Astrocyte (in vitro differentiated cells and primary cell): Measurements from ENCODE around the gene PTGFRN. TPM values are rescaled to one million over a fixed set of nuclear protein-coding genes. Genes with fewer than 3 reads are reported as not detected.

Source experiments
- DNase-seq: peaks from one replicate; pipeline ENCODE4 v3.0.0-alpha.2; 2010; ENCODE audit warnings: low read depth
- FAIRE-seq: peaks from 2 replicates; lab custom pipeline; 2011; peaks lifted over from hg19 to GRCh38; lab: Jason Lieb, UNC
- H2AFZ ChIP-seq: 2 replicates; pipeline ENCODE4 v1.6.0; 2012; ENCODE audit warnings: low read depth, low read length, inconsistent platforms
- H3K27ac ChIP-seq: 2 replicates; pipeline ENCODE4 v1.5.1; 2011; ENCODE audit warnings: low read depth, low read length, inconsistent platforms
- H3K27me3 ChIP-seq: 2 replicates; pipeline ENCODE4 v1.6.0; 2011; ENCODE audit warnings: low read length, inconsistent platforms; ENCODE audit not compliant: insufficient read depth
- H3K36me3 ChIP-seq: 2 replicates; pipeline ENCODE4 v1.5.1; 2011; ENCODE audit warnings: low read length, inconsistent platforms; ENCODE audit not compliant: insufficient read depth
- H3K4me1 ChIP-seq: 2 replicates; pipeline ENCODE4 v1.5.1; 2011; ENCODE audit warnings: low read length, inconsistent platforms; ENCODE audit not compliant: insufficient read depth
- H3K4me2 ChIP-seq: 2 replicates; pipeline ENCODE4 v1.6.0; 2012; ENCODE audit warnings: low read length, inconsistent platforms
- H3K4me3 ChIP-seq: 2 replicates; pipeline ENCODE4 v1.5.1; 2011; ENCODE audit warnings: low read depth, mild to moderate bottlenecking, low read length, inconsistent platforms; ENCODE audit not compliant: insufficient read depth
- H3K79me2 ChIP-seq: 2 replicates; pipeline ENCODE4 v1.6.0; 2012; ENCODE audit warnings: mild to moderate bottlenecking, low read length, inconsistent platforms; ENCODE audit not compliant: insufficient read depth
- H3K9ac ChIP-seq: 2 replicates; pipeline ENCODE4 v1.6.0; 2012; ENCODE audit warnings: mild to moderate bottlenecking, low read length, inconsistent platforms
- H3K9me3 ChIP-seq: 2 replicates; pipeline ENCODE4 v1.5.1; 2012; ENCODE audit warnings: low read depth, mild to moderate bottlenecking, low read length, inconsistent platforms; ENCODE audit not compliant: insufficient read depth
- H4K20me1 ChIP-seq: 2 replicates; pipeline ENCODE4 v1.6.0; 2012; ENCODE audit warnings: low read length, inconsistent platforms; ENCODE audit not compliant: insufficient read depth
- H3K27ac Mint-ChIP-seq: one replicate; pipeline ENCODE4 v1.8.0; 2021; ENCODE audit warnings: mild to moderate bottlenecking, mixed read lengths; ENCODE audit not compliant: unreplicated experiment
- H3K27me3 Mint-ChIP-seq: one replicate; pipeline ENCODE4 v1.8.0; 2021; ENCODE audit warnings: low read depth, mixed read lengths; ENCODE audit not compliant: unreplicated experiment
- H3K36me3 Mint-ChIP-seq: one replicate; pipeline ENCODE4 v1.8.0; 2021; ENCODE audit warnings: low read depth, mixed read lengths; ENCODE audit not compliant: unreplicated experiment
- H3K4me1 Mint-ChIP-seq: one replicate; pipeline ENCODE4 v1.8.0; 2021; ENCODE audit warnings: low read depth, mixed read lengths; ENCODE audit not compliant: unreplicated experiment
- H3K4me3 Mint-ChIP-seq: one replicate; pipeline ENCODE4 v1.8.0; 2021; ENCODE audit warnings: mild to moderate bottlenecking, moderate library complexity, mixed read lengths; ENCODE audit not compliant: unreplicated experiment
- H3K9me3 Mint-ChIP-seq: one replicate; pipeline ENCODE4 v1.8.0; 2021; ENCODE audit warnings: mild to moderate bottlenecking, mixed read lengths; ENCODE audit not compliant: unreplicated experiment
- CTCF ChIP-seq: IDR thresholded peaks from 2 replicates; pipeline ENCODE4 v1.5.1; 2011; ENCODE audit warnings: low read depth, mild to moderate bottlenecking, inconsistent platforms, low read length, moderate library complexity; ENCODE audit not compliant: insufficient read depth
- EZH2 ChIP-seq: IDR thresholded peaks from 2 replicates; pipeline ENCODE4 v1.6.1; 2012; ENCODE audit warnings: mild to moderate bottlenecking, low read length, inconsistent platforms; ENCODE audit not compliant: insufficient read depth
- total RNA-seq: library from RNA; stranded (reverse); gene quantifications from 2 replicates; pipeline ENCODE4 v1.2.1, GENCODE V29; 2021

PTGFRN gene
- total RNA-seq, 1 donor from 2014 or later, result 157 TPM

- no peak for FAIRE-seq
Measured at GRCh38 chr1:116902027-116902426, 7.7 kb upstream of the PTGFRN start.

GRCh38 chr1:116902723-116903383 lies 6.9 kb upstream of the PTGFRN start:
- FAIRE-seq, result no peak
- Histone ChIP-seq H4K20me1 (no peaks in the 10 kb centered on the region), H2AFZ (no peak overlapping the region), H3K9ac (no peak overlapping the region), H3K79me2 (no peaks in the 10 kb centered on the region), H3K4me3 (no peak overlapping the region), H3K9me3 (no peaks in the 10 kb centered on the region), H3K27ac (no peak overlapping the region), H3K27me3 (peaks cover 8% of the 10 kb centered on the region), H3K36me3 (no peaks in the 10 kb centered on the region), H3K4me2 (no peak overlapping the region), H3K4me1 (no peaks in the 10 kb centered on the region)
- H3K36me3 Mint-ChIP-seq, result no peaks in the 10 kb centered on the region
- peaks cover 2% of the 10 kb centered on the region for H3K4me1 Mint-ChIP-seq
- peaks cover 12% of the 10 kb centered on the region for H3K27me3 Mint-ChIP-seq
- no peak for TF ChIP-seq CTCF
- no peak for TF ChIP-seq EZH2
- no peak for DNase-seq
- no peaks in the 10 kb centered on the region for H3K9me3 Mint-ChIP-seq
- no peak overlapping the region for H3K27ac Mint-ChIP-seq
- H3K4me3 Mint-ChIP-seq, result no peak overlapping the region

More at GRCh38 chr1:116902027-116902426, 7.7 kb upstream of the PTGFRN start:
- no peaks in the 10 kb centered on the region for H3K9me3 ChIP-seq
- no peak overlapping the region for H3K27ac Mint-ChIP-seq
- no peaks in the 10 kb centered on the region for H4K20me1 ChIP-seq
- no peaks in the 10 kb centered on the region for H3K36me3 ChIP-seq
- no peak overlapping the region for H3K27ac ChIP-seq
- H3K4me2 ChIP-seq, result no peak overlapping the region
- H3K4me1 Mint-ChIP-seq, result peaks cover 2% of the 10 kb centered on the region
- no peak for TF ChIP-seq CTCF
- TF ChIP-seq EZH2, result no peak
- no peak for DNase-seq
- no peaks in the 10 kb centered on the region for H3K36me3 Mint-ChIP-seq
- no peaks in the 10 kb centered on the region for H3K9me3 Mint-ChIP-seq
- no peak overlapping the region for H2AFZ ChIP-seq
- H3K27me3 ChIP-seq, result peaks cover 8% of the 10 kb centered on the region
- no peaks in the 10 kb centered on the region for H3K79me2 ChIP-seq
- peaks cover 12% of the 10 kb centered on the region for H3K27me3 Mint-ChIP-seq
- H3K4me3 Mint-ChIP-seq, result no peak overlapping the region
- no peak overlapping the region for H3K9ac ChIP-seq
- H3K4me1 ChIP-seq, result no peaks in the 10 kb centered on the region
- no peak overlapping the region for H3K4me3 ChIP-seq

- TF ChIP-seq CTCF (no peak), EZH2 (no peak)
- H3K79me2 ChIP-seq, result no peaks in the 10 kb centered on the region
- peaks cover 5% of the 10 kb centered on the region for H3K4me1 ChIP-seq
- no peaks in the 10 kb centered on the region for H3K9me3 ChIP-seq
- H3K9ac ChIP-seq, result no peak overlapping the region
- Mint-ChIP-seq H3K4me1 (peaks cover 6% of the 10 kb centered on the region), H3K4me3 (no peak overlapping the region), H3K36me3 (no peaks in the 10 kb centered on the region), H3K9me3 (no peaks in the 10 kb centered on the region), H3K27ac (no peak overlapping the region), H3K27me3 (peaks cover 12% of the 10 kb centered on the region)
- no peak overlapping the region for H2AFZ ChIP-seq
- H3K4me2 ChIP-seq, result no peak overlapping the region
- H4K20me1 ChIP-seq, result no peaks in the 10 kb centered on the region
- no peaks in the 10 kb centered on the region for H3K36me3 ChIP-seq
- no peak overlapping the region for H3K27ac ChIP-seq
- H3K4me3 ChIP-seq, result no peak overlapping the region
- peaks cover 8% of the 10 kb centered on the region for H3K27me3 ChIP-seq
- DNase-seq (no peak), FAIRE-seq (no peak)
Measured at GRCh38 chr1:116904791-116905320, 4.9 kb upstream of the PTGFRN start.
